ENCODE data around the gene KDM7A.

The KDM7A gene

DNA sequence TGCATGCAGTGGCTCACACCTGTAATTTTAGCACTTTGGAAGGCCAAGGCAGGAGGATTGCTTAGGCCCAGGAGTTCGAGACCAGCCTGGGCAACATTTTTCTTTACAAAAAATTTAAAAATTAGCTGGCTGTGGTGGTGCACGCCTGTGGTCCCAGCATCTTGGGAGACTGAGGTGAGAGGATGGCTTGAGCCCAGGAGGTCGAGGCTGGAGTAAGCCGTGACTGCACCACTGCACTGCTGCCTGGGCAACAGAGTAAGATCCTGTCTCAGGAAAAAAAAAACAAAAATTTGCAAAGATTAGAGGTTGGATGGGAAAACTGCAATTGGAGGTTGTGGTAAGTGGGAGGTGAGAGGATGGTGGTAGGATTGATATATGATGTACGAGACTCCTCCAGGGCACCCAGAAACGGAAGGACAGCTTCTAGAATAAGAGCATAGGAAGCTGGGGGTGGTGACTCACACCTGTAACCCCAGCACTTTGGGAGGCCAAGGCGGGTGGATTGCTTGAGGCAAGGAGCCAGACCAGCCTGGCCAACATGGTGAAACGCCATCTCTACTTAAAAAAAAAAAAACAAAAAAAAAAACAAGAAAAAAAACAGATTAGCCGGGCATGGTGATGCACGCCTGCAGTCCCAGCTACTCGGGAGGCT lies 94.9 kb downstream of the KDM7A start:
- no peak for DNase-seq

DNA sequence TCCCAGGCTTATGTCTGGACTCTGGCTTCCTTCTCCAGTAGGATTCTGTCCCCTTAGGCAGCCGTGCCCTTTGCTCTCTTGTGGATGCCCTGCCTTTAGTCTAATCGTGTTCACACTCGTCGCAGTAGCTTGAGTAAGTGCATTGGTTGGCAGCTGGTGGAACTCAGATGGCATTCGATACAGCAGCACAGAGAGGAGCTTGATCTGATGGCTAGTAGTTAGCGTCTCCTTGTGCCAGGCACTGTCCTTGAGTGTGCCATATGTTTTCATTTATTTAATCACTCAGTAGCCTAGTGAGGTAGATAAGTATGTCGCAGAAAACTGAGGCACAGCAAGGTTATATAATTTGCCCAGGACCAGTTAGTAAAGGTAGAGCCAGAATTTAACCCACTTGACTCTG lies 95.9 kb downstream of the KDM7A start:
- no peak for DNase-seq

- no peak for DNase-seq
Measured at GRCh38 chr7:140079121-140079536, 97.7 kb downstream of the KDM7A start.

DNA sequence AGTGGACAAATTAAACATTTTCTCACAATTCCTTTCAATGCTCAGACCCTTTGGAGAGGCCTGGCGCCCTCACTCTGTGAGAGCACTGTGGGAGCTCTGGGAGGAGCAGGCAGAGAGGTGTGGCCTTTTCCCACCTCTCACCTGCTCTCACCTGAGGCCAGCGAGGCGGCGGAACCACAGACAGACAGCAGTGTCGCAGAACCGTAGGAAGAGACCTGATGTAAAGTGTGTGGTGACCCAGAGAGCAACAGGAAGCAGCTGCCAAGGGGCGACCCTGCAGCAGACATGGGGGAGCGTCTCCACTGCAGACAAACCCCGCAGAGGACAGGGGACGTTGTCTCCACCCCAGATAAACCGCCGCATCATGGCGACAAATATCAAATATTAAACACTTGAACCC lies 98.4 kb downstream of the KDM7A start:
- DNase-seq = no peak

DNA sequence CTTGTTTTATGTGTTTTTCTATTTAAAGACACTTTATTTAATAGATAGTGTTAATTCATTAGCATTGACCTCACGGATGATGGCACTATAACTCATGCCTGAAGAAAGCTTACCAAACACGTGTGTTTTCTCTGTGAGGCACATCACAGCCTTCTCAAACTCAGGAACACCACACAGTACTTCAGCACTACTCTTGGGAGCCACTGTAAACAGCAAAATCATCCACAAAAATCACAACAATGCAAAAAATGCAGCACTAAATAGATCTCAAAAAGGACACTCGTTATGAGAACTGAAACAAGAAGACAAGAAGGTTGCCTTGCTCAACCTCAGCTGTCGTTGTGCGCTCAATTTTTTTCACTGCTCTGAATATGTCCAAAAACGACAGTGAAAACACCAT lies 102.0 kb downstream of the KDM7A start:
- DNase-seq = no peak

DNA sequence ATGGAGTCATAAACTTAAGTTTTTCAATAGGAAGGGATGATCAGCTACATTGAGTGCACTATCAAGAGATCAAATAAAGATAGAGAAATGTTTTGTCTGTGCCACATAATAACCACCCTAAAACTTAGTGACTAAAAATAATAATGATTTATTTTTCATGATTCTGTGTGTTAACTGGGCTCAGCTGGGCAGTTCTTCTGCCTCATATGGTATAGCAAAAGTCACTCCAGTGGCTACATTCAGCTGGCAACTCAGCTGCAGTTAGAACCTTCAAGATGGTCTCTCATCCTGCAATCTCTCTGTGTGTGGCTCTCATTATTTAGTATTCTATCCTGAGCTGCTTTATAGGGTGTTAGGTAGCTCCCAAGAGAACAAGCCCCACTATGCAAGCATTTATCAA lies 106.2 kb downstream of the KDM7A start:
- DNase-seq = no peak

- no peak for DNase-seq
Measured at GRCh38 chr7:140069298-140069949, 107.4 kb downstream of the KDM7A start.

- no peak for DNase-seq
Measured at GRCh38 chr7:140068033-140068432, 108.8 kb downstream of the KDM7A start.

- DNase-seq = no peak
Measured at GRCh38 chr7:140067052-140067451, 109.7 kb downstream of the KDM7A start.

- DNase-seq = no peak
Measured at GRCh38 chr7:140062528-140063299, 114.1 kb downstream of the KDM7A start, which contains the start of gene PARP12. TSS of gene PARP12 (minus strand) at chr7:140062951. CDS start at chr7:140062847, 104 bp downstream.

GRCh38 chr7:140062118-140062527 lies 114.7 kb downstream of the KDM7A start:
- no peak for DNase-seq

DNA sequence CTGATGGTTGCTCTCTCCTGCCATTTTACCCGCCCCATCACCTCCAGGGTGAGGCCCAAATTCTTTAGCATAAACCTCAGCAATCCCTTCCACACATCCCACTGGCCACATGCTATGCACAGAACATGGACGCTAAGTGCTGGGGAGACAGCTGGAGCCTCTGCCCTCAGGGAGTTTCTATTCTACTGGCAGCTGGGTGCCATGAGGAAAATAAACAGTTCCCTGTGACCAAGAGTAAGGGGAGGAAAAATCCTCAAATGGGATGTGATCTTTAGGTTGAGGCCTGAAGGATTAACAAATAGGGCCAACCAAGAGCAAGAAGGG lies 115.2 kb downstream of the KDM7A start:
- no peak for DNase-seq

DNA sequence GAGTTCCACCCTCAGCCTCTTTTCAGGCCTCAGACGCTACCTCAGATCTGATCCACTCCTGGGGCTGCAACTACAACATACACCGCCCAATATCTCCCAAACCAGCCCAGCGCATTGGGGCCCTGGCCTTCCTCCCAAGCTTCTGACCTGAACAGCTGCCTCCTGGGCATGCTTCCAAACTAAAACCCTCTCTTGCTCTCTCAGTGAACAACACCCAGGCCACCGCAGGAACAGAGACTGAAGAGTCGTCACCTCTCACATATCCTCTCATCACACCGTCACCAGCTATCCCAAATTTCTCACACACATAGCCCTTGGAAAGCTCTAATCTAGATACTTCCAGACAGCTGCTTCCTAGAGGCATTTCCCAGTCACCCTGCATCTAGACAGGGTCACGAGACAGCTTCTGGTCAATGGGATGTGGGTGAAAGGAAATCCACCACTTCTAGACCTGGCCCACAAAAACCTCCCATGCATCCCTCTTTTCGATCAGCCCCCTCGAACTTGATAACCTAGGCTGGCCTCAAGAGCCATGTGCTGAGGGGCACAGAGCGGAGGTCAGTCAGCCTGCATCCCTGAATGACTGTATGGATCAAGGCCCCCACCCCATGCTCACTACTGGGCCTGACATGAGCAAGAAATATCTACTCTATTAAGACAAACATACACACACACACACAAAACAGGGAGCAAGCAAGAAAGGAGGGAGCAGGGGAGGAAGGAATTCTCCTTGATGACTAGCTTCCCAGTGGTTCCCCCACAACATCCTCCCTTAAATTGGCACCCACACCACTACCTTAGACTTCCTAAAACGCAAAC lies 115.8 kb downstream of the KDM7A start:
- DNase-seq = no peak

GRCh38 chr7:140060243-140060630 lies 116.5 kb downstream of the KDM7A start:
- DNase-seq = no peak

DNA sequence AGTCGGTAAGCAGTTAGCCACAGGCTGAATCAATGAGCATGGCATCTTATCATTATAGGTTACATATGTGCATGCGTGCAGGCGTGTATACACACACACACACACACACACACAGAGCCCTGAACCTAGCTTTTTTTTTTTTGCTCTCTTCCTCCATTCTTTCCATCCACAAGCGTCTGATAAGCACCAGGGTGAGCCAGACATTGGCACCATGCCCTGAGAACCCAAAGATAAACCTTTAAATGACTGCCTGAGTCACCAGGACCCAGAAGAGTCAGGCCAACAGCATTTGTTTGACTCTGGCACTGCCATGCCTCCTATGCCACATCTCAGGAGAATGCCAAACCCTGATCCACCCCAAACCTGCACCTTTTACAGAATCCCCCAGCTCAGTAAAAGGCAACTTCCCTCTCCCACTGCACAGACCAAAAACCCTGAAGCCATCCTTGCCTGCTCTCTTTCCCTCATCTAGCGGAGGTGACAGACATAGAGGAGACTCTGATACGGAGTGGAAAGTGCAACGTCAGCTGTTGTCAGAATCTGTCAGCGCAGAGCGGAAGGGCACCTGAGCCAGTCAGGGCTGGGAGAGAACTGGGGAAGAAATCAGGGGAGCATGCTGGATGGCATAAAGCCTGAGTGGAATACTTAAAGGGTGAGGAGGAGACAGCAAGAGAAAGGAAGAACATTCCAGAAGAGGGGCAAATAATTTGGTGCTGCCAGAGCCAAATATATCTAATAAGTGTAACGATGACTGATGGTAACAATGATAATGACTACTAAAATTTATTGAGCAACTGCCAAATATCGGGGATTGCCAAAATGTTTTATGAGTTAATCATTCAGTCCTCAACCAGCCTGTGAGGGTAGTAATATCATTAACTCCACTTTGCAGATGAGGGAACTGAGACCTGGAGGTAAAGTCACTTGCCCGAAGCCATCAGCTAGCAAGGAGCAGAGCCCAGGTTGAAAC lies 117.2 kb downstream of the KDM7A start:
- no peak for DNase-seq

DNA sequence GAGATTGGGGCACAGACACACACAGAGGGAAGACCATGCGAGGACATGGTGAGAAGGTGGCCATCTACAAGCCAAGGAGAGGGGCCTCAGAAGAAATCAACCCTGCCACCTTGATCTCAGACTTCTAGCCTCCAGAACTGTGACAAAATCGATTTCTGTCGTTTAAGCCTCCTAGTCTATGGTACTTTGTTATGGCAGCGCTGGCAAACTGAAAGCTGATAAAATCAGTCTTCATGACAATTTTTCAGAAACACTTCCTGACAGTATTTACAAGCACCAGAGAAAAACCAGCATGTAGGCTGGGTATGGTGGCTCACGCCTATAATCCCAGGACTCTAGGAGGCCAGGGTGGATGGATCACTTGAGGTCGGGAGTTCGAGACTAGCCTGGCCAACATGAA lies 118.3 kb downstream of the KDM7A start:
- no peak for DNase-seq

- DNase-seq = no peak
Measured at GRCh38 chr7:140057143-140057535, 119.6 kb downstream of the KDM7A start.

GRCh38 chr7:140056431-140057142 lies 120.2 kb downstream of the KDM7A start:
- DNase-seq = no peak

DNA sequence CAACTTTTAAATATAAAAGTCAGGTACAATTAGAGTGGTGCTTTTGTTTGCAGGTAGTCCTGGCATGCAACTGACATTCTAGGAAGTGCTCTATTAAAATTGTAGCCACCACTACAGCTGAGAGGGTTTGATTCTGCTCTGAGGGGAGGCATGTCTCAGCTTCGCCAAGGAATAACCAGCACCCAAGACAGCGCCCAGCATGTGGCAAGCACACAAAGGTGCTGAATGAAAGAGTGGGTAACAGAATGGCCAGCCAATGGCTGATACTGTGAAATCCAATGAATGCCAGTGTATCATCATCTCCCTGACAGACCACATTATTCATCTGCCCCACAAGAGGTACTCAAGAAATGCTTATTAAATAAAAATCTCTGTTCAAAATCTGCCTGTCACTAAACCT lies 121.0 kb downstream of the KDM7A start:
- no peak for DNase-seq

- no peak for DNase-seq
Measured at GRCh38 chr7:140054751-140055150, 122.0 kb downstream of the KDM7A start.

DNA sequence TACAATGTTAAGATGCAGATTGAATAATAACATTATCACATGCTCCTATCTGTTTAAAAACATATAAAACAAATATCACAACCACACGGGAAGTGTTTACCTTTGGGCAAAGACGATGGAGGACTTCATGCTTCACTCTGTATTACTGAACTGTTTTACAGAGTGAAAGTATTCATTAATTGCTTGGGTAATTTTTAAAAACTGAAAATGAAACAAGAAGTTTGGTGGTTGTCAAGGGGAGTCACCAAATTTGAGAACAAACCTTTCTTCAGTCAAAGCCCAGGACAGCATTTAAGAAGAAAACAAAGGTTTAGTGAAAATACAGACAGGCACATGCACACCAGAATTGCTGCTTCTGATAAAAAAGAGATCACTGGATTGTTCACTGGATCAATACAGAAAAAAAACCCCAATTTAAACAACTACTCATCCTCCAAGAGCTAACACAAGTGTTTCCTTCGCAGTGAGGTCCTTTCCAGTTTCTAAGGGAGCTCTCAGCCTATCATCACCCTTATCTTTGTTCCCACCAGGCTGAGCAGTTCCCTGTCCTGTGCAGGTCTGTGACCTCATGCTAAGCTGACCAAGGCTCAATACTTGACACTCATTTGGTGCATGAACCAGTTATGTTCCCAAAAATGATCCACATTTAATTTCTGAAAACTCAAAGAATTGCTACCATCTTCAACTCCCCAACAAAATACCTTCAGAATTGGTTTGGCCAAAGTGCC lies 122.8 kb downstream of the KDM7A start:
- DNase-seq = no peak

All from cerebellar nuclear complex (tissue), 1 donor.